MM.1S (cell line): Measurements from ENCODE around the gene CALHM3.

Experiments
- DNase-seq: peaks from one replicate; pipeline ENCODE4 v3.0.0-alpha.2; 2015
- H2AFZ ChIP-seq: fragments of 300-600 bp; sonication (generic); 2 replicates; pipeline ENCODE4 v1.6.0; 2016; ENCODE audit warnings: antibody characterized with exemption, low read length
- H3F3A ChIP-seq: fragments of 300-600 bp; sonication (generic); 2 replicates; pipeline ENCODE4 v1.6.1; 2016; ENCODE audit warnings: mild to moderate bottlenecking, antibody characterized with exemption, low read length, moderate library complexity, mixed read lengths; ENCODE audit not compliant: insufficient read depth
- H3K27ac ChIP-seq: fragments of 300-600 bp; sonication (generic); 2 replicates; pipeline ENCODE4 v1.5.1; 2016; ENCODE audit warnings: mild to moderate bottlenecking, low read length
- H3K27me3 ChIP-seq: fragments of 300-600 bp; sonication (generic); replicated peaks from 2 replicates; pipeline ENCODE4 v1.6.0; 2016; ENCODE audit warnings: low read length; ENCODE audit not compliant: insufficient read depth
- H3K36me3 ChIP-seq: fragments of 300-600 bp; sonication (generic); replicated peaks from 2 replicates; pipeline ENCODE4 v1.6.1; 2016; ENCODE audit warnings: mild to moderate bottlenecking, low read length, mixed read lengths; ENCODE audit not compliant: insufficient read depth
- H3K4me1 ChIP-seq: fragments of 300-600 bp; sonication (generic); 2 replicates; pipeline ENCODE4 v1.6.1; 2016; ENCODE audit warnings: low read length, mixed read lengths
- H3K4me2 ChIP-seq: fragments of 300-600 bp; sonication (generic); 2 replicates; pipeline ENCODE4 v1.6.0; 2016; ENCODE audit warnings: low read depth, low read length
- H3K4me3 ChIP-seq: fragments of 300-600 bp; sonication (generic); 2 replicates; pipeline ENCODE4 v1.5.1; 2016; ENCODE audit warnings: low read length, mixed read lengths
- H3K79me2 ChIP-seq: fragments of 300-600 bp; sonication (generic); 2 replicates; pipeline ENCODE4 v1.6.1; 2016; ENCODE audit warnings: mixed run types, low read length, mixed read lengths
- H3K9ac ChIP-seq: fragments of 300-600 bp; sonication (generic); 2 replicates; pipeline ENCODE4 v1.6.1; 2016; ENCODE audit warnings: low read length, mixed read lengths
- H3K9me2 ChIP-seq: fragments of 300-600 bp; sonication (generic); replicated peaks from 2 replicates; pipeline ENCODE4 v1.6.1; 2016; ENCODE audit warnings: mild to moderate bottlenecking, low read length, mixed read lengths; ENCODE audit not compliant: insufficient read depth
- H3K9me3 ChIP-seq: fragments of 300-600 bp; sonication (generic); replicated peaks from 2 replicates; pipeline ENCODE4 v1.6.1; 2016; ENCODE audit warnings: mild to moderate bottlenecking, low read length, mixed read lengths; ENCODE audit not compliant: insufficient read depth
- H4K20me1 ChIP-seq: fragments of 300-600 bp; sonication (generic); 2 replicates; pipeline ENCODE4 v1.6.1; 2016; ENCODE audit warnings: mild to moderate bottlenecking, low read length, moderate library complexity, mixed read lengths; ENCODE audit not compliant: insufficient read depth
- CTCF ChIP-seq: fragments of 300-600 bp; sonication (generic); IDR thresholded peaks from 2 replicates; pipeline ENCODE4 v1.5.1; 2016; ENCODE audit warnings: antibody characterized with exemption, low read length, mixed read lengths
- EZH2 ChIP-seq: fragments of 300-600 bp; sonication (generic); optimal IDR thresholded peaks from 2 replicates; pipeline ENCODE3; 2017; ENCODE audit warnings: low read depth, mild to moderate bottlenecking, antibody characterized with exemption, low read length, mixed read lengths
- EZH2phosphoT487 ChIP-seq: fragments of 300-600 bp; sonication (generic); IDR thresholded peaks from 2 replicates; pipeline ENCODE4 v1.6.1; 2018; ENCODE audit warnings: antibody characterized with exemption, low read length

Gene CALHM3

DNA sequence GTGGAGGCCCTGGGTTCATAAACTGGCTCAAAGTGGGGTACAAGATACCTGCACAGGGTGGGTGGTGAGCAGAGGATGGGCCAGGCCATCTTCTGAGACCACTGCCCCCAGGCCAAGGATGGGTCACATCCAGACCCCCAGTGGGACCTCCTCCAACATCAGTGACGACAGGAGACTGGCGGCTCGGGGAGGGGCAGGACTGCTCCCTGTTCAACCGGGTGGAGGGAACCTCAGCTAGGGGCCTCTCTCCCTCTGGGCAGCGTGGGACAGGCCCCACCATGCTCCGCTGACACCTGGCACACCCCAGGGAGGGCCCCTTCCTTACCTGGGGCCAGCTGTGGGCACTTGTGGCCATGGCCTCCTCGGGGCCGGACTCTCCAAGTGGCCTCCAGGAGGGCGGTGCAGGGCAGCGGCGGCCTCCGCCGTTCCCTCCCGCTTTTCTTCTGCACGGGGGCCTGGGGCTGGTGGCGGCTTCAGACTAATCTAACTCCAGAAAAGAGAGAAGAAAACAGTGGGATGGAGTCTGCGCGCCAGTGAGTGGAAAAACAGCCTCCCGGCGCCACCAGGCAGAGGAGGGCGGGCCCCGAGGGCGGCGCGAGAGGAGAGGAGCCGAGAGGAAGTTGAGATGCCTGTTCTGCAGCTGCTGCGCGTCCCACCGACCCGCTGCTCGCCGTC, 27.1 kb downstream of the CALHM3 start, which contains the start of gene CALHM2:
TSS of gene CALHM2 (minus strand) at position 540 of the 675 bp plus-strand sequence. CDS start 2,429 bp downstream, outside the sequence.
- H3K79me2 ChIP-seq, result peaks cover 30% of the 10 kb centered on the region
- peak within 1 kb of the TSS; percentile 66 for H3K9ac ChIP-seq
- H3K9me2 ChIP-seq, result no peaks in the 10 kb centered on the region
- peak within 1 kb of the TSS; percentile 85 for H3K4me2 ChIP-seq
- peak; percentile 57 for DNase-seq
- peak within 1 kb of the TSS; percentile 39; the same call in 1 of the 2 replicates for H3K27ac ChIP-seq
- no peaks in the 10 kb centered on the region for H3K9me3 ChIP-seq
- H3K27me3 ChIP-seq, result no peaks in the 10 kb centered on the region
- H3K4me1 ChIP-seq, result no peaks in the 10 kb centered on the region
- TF ChIP-seq EZH2 (no peak), EZH2phosphoT487 (no peak), CTCF (no peak)
- peak within 1 kb of the TSS; percentile 74 for H3K4me3 ChIP-seq
- peak within 1 kb of the TSS; percentile 80 for H2AFZ ChIP-seq
- H3F3A ChIP-seq, result peaks cover 6% of the 10 kb centered on the region
- H4K20me1 ChIP-seq, result no peaks in the 10 kb centered on the region
- H3K36me3 ChIP-seq, result no peaks in the 10 kb centered on the region; the same call in 1 of the 2 replicates

DNA sequence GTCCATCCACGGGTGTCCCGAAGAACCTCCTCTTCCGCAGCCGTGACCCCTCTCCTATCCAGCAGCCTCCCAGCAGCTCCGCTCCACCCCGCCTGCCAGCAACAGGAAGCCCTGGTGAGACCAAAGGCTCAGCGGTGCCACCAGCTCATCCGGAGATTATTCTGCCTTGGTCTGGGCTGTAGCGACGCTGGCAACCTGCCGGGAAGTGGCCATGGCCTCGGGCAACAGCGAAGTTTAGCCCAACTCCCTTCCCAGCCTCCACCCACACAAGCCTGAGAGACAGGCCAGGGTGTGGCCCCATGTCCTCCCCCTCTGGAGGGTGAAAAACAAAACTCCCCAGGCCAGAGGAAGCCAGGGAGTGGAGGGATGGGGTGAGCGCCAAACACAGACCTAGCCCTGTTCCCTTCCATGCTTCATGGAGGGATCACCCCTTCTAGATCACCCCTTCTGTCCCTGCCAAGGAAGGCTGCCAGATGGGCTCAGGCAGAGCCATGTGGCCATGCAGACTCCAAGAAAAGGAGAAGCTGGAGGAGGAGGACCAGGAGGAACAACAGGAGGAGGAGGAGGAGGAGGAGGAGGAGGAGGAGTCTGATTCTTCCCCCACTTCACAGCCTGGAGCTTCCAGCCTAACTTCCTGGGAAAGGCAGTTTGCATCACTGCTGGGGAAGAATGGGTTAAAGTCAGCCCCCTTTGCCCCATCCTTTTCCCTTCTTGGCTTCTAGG, 27.8 kb downstream of the CALHM3 start:
- Histone ChIP-seq H3K4me1 (no peaks in the 10 kb centered on the region), H3K79me2 (peaks cover 30% of the 10 kb centered on the region), H4K20me1 (no peaks in the 10 kb centered on the region), H3K36me3 (no peaks in the 10 kb centered on the region; the same call in 1 of the 2 replicates), H3K9me3 (no peaks in the 10 kb centered on the region), H3K27me3 (no peaks in the 10 kb centered on the region), H3K9ac (peak overlapping the region; percentile 66), H3K4me3 (peak overlapping the region; percentile 74), H3K9me2 (no peaks in the 10 kb centered on the region), H2AFZ (peak overlapping the region; percentile 56), H3K27ac (peak overlapping the region; percentile 39; the same call in 1 of the 2 replicates), H3K4me2 (peak overlapping the region; percentile 85), H3F3A (peaks cover 6% of the 10 kb centered on the region)
- DNase-seq, result peak; percentile 64
- TF ChIP-seq EZH2phosphoT487 (no peak), CTCF (no peak), EZH2 (no peak)

DNA sequence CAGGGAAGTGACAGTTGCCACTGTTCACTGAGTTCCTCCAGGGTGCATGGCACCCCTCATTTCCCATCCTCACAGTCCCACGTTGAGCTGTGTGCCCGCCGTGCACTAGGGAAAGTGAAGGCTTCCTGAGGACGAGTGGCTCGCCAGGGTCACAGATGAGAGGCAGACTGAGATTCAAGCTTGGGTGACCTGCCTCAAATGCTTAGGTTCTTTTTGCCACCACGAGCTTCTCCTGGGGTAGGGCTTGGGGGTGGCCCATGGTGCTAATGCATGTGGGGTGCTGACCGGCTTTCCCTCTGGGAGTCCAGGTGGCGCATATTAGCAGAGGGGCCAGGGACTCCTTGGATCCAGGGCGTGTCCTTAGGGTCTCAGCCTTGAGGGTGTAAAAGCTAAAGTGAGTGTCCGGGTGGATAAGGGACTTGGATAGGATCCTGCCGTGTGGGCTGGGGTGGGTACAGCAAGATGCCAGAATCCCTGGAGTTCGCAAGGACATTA, 28.8 kb downstream of the CALHM3 start:
- Histone ChIP-seq H3K79me2 (peaks cover 30% of the 10 kb centered on the region), H3K27me3 (no peaks in the 10 kb centered on the region), H4K20me1 (no peaks in the 10 kb centered on the region), H3K9ac (no peak overlapping the region; the same call in 1 of the 2 replicates), H3K36me3 (no peaks in the 10 kb centered on the region; the same call in 1 of the 2 replicates), H3K9me3 (no peaks in the 10 kb centered on the region), H3F3A (peaks cover 6% of the 10 kb centered on the region), H3K4me1 (no peaks in the 10 kb centered on the region), H2AFZ (no peak overlapping the region), H3K27ac (no peak overlapping the region), H3K4me2 (peak overlapping the region; percentile 85), H3K9me2 (no peaks in the 10 kb centered on the region), H3K4me3 (peak overlapping the region; percentile 74; the same call in 1 of the 2 replicates)
- DNase-seq, result no peak
- no peak for TF ChIP-seq EZH2phosphoT487
- no peak for TF ChIP-seq EZH2
- TF ChIP-seq CTCF, result no peak
